AG09309 (cell line): Measurements from ENCODE around the gene LMO4.

Experiments used
- DNase-seq: peaks from one replicate; pipeline ENCODE4 v3.0.0-alpha.2; 2010; ENCODE audit warnings: low read depth
- H3K4me3 ChIP-seq: 2 replicates; pipeline ENCODE4 v1.5.1; 2011; ENCODE audit warnings: mild to moderate bottlenecking, low read depth, low read length, moderate library complexity; ENCODE audit not compliant: control insufficient read depth
- CTCF ChIP-seq: IDR thresholded peaks from 2 replicates; pipeline ENCODE4 v1.5.1; 2011; ENCODE audit warnings: mild to moderate bottlenecking, low read depth, low read length, inconsistent platforms; ENCODE audit not compliant: insufficient read depth, control insufficient read depth; ENCODE audit errors: missing control alignments

The LMO4 gene

GRCh38 chr1:87294633-87295032 is 34.0 kb upstream of the LMO4 start:
- TF ChIP-seq CTCF, result no peak

GRCh38 chr1:87295445-87296110 is 33.1 kb upstream of the LMO4 start:
- no peak for DNase-seq
- no peak for TF ChIP-seq CTCF

More at GRCh38 chr1:87294633-87295032, 34.0 kb upstream of the LMO4 start:
- no peak for DNase-seq
- no peak overlapping the region for H3K4me3 ChIP-seq

GRCh38 chr1:87296206-87296605 is 32.5 kb upstream of the LMO4 start:
- no peak for DNase-seq
- no peak overlapping the region for H3K4me3 ChIP-seq
- TF ChIP-seq CTCF, result no peak

More at GRCh38 chr1:87295445-87296110, 33.1 kb upstream of the LMO4 start:
- no peak overlapping the region for H3K4me3 ChIP-seq

GRCh38 chr1:87299661-87300060 is 29.0 kb upstream of the LMO4 start:
- TF ChIP-seq CTCF, result no peak
- DNase-seq, result no peak
- H3K4me3 ChIP-seq, result no peak overlapping the region

- H3K4me3 ChIP-seq, result no peak overlapping the region
- no peak for TF ChIP-seq CTCF
- peak; percentile 2 for DNase-seq
These were observed 28.1 kb upstream of the LMO4 start for GRCh38 chr1:87300628-87301027.

- DNase-seq, result no peak
- no peak overlapping the region for H3K4me3 ChIP-seq
- TF ChIP-seq CTCF, result no peak
These were observed 23.5 kb upstream of the LMO4 start for GRCh38 chr1:87305151-87305550.
